Fibroblast of the conjunctiva (primary cell): ENCODE data around the gene CRADD.

Experiments used
- DNase-seq: peaks from one replicate; pipeline ENCODE4 v3.0.0-alpha.2; 2010; ENCODE audit warnings: low read depth

CRADD gene

GRCh38 chr12:93671044-93671443 lies 6.1 kb upstream of the CRADD start:
- no peak for DNase-seq

- DNase-seq, result no peak
These were observed 4.1 kb upstream of the CRADD start for GRCh38 chr12:93673084-93673483.

- DNase-seq, result no peak
These were observed 2.8 kb upstream of the CRADD start for GRCh38 chr12:93674386-93674785.

- no peak for DNase-seq
These were observed 574 bp upstream of the CRADD start for GRCh38 chr12:93676408-93677194.

- no peak for DNase-seq
These were observed 1.6 kb downstream of the CRADD start for GRCh38 chr12:93678779-93679178.

GRCh38 chr12:93679308-93679925 lies 2.2 kb downstream of the CRADD start:
- no peak for DNase-seq

DNA sequence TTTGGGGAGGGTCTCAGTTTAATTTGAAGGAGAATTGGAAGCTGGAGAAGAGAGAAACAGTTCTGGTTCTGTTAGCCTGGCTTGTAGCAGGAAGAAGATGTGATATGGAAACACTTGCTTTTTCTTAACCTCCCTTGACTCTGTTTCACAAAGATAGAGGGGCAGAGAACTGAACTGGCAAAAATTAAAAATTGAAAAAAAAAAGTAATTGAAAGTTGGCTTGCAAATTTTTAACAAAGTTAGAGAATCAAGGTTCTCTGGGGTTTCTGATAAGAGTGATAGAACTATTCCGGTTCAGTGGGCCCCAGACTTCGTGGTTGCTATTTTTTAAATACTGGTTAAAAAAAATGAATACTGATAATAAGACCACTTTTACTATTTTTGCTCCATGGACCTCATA lies 2.8 kb downstream of the CRADD start:
- DNase-seq, result no peak

DNA sequence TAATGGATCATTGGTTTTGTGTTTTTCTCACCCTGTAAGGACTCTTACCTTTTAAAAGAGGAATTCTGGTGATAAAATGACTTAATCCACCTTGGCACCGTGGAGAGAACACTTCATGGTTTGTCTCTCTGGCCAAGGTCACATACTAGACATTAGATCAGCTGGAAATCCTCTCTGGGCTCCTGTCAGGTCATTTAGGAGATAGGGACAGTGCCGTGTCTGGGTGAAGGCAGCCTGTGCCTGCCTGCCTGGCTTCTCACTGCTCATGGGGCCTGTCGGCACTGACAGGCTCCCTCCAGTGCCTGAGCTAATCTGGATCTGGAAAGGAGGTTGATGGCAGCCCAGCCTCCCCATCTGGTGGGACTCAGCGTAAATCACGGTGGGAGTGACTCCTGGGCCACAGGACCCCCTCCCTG lies 5.7 kb downstream of the CRADD start:
- DNase-seq, result no peak

- no peak for DNase-seq
These were observed 6.2 kb downstream of the CRADD start for GRCh38 chr12:93683410-93683809.

DNA sequence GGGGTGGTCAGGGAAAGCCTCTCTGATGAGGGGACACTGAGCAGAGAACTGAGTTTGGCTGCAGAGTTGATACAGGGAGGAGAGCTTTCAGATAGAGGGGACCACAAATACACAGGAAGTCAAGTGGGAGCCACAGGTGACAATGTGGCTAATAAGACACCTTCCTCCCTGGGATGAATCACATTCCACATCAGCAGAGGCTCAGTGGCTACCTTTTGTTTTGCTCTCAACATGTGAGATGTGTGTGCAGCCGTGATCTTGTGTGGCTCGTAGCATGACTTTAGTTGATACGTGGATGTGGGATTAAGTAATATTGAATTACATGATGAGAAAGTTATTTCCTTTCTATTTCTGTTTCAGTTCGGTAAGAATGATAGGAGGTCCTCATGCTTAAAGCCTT lies 7.5 kb downstream of the CRADD start:
- no peak for DNase-seq

- DNase-seq, result no peak
These were observed 9.6 kb downstream of the CRADD start for GRCh38 chr12:93686572-93687356.

GRCh38 chr12:93689076-93689834 lies 12.1 kb downstream of the CRADD start:
- no peak for DNase-seq

DNA sequence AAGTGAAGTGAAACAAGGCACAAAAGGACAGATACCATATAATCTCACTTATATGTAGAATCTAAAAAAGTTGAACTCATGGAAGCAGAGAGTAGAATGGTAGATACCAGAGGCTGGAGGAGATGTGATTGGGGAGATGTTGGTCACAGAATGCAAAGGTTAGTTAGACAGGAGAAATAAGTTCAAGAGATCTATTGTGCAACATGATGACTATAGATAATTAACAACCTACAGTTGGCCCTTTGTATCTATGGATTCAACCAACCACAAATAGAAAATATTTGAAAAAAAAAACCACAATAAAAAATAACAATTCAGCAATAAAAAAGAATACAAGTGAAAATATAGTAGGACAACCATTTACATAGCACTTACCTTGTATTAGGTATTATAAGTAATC lies 19.3 kb downstream of the CRADD start:
- no peak for DNase-seq

GRCh38 chr12:93698307-93699092 lies 21.3 kb downstream of the CRADD start:
- no peak for DNase-seq

DNA sequence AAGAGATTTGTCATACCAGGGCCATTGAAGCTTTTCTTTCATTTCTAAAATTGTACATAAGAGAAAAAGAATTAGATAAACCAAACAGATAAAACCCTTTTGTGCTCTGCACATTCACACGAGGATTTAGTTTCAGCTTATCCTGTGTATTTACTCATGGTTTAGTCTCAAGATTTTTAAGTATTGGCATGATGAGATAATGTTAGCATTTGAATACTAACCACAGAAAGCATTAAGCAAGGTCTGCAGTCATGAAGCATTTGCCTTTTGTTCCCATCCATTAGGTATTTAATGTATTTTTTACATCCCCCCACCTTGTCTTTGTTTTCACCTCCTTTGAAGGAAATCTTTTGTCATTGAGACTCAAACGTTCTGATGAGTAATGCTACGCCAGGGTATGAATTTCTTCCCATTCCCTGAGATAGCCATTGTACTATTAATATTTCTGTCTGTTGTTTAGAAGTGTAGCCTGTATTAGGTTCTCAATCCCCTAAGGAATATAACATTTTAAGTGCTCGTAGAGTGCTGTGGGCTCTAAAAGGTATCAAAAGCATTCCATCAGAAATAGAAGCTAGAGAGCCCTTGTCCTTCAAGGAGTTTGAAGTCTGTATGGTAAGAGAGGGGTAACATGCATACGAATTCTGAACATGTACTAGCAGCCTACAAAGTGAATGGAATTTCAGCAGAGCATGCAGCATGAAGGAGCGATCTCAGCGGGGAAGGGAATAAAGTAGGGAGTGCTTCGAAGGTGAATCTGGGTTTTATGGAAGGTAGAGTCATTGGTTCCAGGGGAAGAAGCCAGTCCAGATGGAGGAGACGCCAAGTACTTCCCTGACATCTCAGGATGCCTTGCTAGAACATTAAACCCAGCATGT lies 22.3 kb downstream of the CRADD start:
- no peak for DNase-seq

DNA sequence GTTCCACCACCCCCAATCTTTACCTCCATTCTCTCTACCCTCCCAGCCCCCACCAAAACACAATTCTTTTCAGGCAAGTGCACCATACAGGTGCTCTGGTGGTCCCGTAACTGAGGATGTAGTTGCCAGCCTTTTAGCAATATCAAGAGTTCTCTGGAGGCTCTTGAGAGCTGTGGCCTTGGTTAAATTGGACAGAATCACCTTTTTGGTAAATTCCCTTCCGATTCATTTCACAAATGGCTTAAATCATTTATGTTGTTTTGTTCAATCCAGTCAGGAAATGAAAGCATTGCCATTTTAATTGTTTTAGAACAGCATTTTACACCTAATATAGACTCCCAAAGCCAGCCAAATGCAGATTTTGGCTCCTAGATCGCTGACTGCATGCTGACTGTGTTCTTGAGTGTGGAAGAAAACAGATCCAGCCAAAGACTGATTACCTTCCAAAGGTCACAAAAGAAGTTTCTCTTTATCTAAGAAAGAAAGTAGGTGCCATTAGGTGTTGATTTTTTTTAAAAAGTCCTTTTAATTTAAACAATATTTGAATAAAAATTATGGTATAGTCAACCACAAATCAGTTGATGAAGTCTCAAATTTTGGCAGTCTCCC lies 25.6 kb downstream of the CRADD start:
- no peak for DNase-seq

GRCh38 chr12:93704122-93704521 lies 26.9 kb downstream of the CRADD start:
- DNase-seq, result no peak

DNA sequence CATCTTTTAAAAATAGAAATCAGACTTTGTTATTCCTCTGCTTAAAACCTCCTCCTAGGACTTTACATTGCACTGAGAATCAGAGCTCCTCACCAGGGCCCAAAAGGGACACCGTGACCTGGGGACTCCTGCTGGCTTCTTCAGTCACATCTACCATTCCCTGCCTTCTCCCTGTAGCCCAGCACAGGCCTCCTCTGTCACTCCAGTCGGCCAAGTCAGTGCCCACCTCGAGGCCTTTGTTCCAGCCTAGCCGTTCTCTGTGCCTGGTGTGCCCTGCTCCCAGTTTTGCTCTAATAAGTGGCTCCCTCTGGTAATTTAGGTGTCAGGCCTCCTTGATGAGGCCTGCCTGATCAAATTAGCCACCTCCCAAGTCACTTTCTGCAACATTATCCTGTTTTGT lies 27.4 kb downstream of the CRADD start:
- DNase-seq, result no peak

DNA sequence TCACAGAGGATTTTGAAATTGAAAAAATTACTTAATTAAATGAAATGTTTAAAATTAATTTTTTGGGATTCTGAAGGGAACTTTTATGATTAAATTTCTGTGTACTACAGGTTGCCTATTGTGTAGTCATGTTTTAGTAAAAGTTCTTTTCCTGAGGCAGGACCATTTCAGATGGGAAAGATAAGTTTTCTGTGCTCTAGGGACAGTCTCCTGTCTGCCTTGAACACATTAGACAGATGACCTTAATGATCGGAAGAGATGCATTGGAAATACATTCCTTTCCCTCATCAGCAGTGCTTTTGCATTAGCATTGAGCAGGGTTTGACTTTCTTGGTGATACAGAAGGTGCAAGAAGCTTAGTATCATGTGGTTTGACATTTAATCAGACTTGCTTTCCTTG lies 28.1 kb downstream of the CRADD start:
- DNase-seq, result no peak

DNA sequence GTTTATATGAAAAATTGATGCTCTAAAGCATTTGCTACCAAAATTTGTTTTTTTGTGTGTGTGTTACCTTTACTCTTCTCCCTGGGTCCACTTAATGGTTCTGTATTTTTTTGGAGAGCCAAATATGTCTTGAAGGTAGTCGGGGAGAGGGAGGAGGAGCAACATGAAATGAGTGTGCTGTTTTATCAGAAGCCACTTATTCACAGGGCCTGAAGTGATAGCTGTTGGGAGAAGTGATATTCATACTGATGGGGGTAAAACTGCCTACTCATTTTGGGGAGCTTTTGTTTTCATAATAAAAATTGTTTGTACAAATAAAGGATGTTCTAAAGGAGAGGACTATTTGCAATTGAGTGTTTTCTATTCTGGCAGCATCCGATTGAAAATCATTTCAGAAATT lies 29.2 kb downstream of the CRADD start:
- DNase-seq, result no peak
